Amniotic epithelial cell (primary cell): ENCODE data around the gene HAUS3.
A peak's percentile ranks its signal among the peaks of the same experiment; 100 is the strongest.

Experiments
- DNase-seq: peaks from one replicate; pipeline ENCODE4 v3.0.0-alpha.2; 2010; ENCODE audit warnings: low read depth

HAUS3 gene, protein sequence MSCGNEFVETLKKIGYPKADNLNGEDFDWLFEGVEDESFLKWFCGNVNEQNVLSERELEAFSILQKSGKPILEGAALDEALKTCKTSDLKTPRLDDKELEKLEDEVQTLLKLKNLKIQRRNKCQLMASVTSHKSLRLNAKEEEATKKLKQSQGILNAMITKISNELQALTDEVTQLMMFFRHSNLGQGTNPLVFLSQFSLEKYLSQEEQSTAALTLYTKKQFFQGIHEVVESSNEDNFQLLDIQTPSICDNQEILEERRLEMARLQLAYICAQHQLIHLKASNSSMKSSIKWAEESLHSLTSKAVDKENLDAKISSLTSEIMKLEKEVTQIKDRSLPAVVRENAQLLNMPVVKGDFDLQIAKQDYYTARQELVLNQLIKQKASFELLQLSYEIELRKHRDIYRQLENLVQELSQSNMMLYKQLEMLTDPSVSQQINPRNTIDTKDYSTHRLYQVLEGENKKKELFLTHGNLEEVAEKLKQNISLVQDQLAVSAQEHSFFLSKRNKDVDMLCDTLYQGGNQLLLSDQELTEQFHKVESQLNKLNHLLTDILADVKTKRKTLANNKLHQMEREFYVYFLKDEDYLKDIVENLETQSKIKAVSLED

DNA sequence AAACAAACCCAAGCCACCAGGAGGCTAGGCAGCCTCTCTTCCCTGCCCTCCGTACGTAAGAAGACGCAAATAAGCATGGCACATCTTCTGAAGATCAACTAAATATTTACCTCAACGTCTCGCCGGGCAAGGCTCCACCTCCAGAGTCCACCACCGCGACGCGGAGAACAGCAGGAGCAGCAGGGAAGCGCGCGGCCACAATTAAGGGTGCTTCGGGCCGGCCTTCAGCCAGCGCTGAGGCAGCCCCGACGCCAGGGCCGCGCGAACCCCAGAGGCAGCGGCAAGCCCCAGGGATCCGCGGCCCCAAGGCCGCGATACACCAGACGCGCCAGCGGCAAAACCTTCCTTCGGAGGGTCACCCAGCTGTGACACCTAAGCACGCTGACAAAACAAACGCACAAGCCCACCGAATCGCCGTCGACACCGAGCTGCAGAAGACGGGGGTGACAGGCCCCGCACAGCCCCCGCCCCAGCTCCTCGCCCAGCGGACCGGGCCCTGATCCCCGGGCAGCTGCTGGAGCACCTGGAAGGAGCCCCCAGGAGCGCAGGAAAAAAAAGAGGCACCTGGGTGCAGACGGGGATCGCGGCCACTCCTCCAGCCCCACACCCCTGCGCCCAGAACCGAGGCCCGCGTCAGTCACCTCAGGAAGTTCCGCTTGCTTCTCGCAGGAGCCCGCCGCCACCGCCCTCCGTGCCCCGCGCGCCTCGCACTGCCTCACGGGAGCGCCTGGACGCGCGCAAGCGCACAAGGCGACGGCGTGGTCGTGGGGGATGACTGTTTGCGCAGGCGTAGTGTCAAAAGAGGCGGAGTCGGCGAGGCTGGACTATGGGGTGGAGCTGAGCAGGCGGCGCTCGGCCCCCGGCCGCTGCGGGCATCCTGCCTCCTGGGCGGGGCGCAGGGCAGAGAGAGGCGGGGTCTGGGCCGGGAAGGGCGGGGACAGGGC, at the start of gene HAUS3, which contains the start of gene POLN:
TSS of gene HAUS3 (minus strand) at position 712 of the 944 bp plus-strand sequence. CDS start 1,175 bp downstream, outside the sequence.
TSS of gene POLN (minus strand) at position 712 of the 944 bp plus-strand sequence. CDS start 12,890 bp downstream, outside the sequence.
- DNase-seq: peak; percentile 94

DNA sequence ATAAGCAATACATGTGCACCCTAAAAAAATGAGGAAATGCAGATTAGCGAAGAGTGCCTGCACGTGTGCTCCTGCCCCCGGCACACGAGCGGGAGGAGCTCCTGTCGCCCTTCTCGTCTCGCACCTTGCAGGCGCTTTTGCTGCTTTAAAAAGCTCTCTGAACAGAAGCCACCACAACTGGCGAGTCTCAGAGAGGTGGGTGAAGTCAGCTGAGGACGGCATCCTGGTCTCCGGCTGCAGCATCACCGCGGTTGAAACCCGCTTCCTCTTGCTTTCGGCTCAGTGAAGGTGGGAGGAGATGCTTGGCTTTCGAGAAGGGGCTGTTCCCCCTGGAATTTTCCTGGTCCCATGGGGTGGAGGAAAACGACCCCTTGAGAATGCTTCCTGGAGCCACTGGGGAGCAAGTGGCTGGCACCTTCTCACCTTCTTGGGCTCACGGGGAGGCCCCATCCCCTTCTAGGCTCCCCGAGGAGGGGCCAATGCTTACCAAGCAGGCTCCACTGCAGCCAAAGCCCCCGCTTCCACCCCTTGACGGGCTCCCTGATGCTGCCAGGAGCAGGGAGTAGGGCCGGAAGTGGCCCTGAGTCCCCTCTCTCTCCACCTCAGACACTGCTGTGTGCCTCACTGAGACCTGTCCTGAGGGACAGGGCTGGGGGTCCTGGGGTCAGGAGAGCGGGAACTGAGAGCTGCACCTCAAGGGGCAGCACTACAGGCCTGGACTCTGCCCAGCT, 49.2 kb upstream of the HAUS3 start:
- DNase-seq: no peak

DNA sequence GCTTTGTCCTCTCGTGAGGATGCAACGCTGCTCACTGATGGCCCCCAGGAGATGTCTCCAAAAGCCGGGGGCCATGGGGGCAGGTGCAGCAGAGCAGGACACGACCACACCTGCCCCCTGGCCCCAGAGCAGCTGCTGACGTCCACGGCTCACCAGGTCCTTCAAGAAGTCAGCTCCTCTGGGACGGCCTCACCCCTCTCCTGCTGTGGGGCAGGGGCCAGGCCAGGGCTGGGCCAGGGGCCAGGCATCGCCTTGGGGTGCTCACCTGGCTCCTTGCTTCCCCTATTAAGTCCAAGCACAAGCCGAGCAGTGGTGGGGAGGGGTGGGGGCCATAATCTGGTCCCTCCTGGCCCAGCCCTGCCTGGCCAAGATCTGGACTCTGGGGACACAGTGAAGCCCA, 48.6 kb upstream of the HAUS3 start:
- DNase-seq: no peak

DNA sequence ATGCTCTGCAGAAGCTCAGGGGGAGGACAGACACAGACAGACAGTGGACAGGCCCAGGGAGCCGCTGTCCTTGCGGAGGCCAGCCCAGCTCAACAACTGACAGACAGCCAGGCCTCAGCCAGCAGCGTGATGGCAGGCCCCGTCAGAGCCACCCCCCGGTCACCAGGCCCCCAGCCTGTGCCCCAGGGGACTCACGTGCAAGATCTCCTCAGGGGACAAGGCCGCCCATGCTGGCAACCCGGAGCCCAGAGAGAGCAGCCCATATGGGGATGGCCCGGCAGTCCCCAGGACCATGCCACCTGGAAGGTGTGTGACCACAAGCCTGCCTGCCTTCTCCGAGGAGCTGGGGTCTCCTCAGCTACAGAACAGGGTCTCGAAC, 48.0 kb upstream of the HAUS3 start:
- DNase-seq: no peak

DNA sequence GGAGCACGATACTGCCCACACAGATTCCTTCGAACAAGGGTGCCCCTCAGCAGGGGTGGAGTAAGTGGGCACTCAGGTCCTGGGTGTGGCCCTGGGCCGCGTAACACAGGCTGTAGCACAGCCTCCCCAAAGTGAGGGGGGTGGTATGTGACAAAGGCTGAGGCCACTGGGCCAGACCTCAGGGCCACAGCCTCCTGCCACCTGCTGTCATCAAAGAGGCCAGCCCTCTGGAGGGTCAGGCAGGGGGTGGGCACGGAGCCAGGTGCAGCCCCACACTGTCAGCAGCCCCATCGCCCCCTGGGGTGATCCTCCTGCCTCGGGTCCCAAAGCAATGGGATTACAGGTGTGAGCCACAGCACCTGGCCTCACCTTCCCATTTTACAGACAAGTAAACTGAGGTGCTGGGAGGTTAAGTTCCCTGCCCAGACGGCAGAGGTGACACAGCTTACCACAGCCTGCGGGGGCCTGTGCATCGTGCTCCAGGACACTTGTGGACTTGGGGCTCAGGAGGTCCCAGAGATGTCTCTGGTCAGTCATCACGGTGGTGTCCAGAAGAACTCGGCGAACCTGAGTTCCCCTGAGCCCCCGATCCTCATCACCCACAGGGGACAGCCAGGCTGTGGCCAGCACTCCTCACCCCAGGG, 47.5 kb upstream of the HAUS3 start:
- no peak for DNase-seq

DNA sequence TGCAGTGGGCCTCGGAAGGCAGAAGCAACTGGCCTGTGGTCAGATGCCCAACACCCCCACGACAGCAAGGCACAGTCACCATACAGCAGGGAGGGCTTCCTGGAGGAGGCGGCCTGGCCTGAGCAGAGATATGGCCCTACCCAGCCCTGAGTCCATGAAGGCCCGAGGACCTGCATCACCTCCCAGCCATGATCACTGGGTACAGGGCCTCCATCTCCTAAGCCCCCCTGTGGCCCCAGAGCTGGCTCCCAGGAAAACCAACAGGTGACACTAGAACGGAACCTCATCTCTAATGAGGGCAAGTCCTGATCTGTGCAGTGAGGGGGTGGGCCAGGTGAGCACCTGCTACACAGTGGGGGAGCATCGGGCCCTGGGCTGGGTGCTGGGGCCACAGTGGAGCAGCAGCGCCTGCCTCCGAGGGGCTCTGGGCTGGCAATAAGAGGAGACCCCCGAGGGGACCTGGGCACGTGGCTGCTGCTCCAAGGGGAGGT, 46.2 kb upstream of the HAUS3 start:
- DNase-seq: peak; percentile 10

DNA sequence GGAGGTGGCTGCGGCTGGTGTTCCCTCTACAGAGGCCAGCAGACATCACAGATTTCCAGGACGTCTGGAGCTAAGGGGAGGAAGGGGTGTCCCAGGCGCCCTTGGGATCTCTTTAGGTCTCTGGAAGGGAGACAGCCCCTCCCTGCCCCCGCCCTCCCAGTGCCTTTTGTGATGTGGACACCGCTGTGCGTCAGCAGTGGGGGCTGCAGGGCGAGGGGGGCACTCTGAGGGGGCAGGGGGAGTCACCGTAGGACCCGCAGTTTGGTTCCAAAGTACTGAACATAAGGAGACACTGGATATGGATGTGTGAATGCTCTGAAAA, 45.6 kb upstream of the HAUS3 start:
- DNase-seq: no peak

DNA sequence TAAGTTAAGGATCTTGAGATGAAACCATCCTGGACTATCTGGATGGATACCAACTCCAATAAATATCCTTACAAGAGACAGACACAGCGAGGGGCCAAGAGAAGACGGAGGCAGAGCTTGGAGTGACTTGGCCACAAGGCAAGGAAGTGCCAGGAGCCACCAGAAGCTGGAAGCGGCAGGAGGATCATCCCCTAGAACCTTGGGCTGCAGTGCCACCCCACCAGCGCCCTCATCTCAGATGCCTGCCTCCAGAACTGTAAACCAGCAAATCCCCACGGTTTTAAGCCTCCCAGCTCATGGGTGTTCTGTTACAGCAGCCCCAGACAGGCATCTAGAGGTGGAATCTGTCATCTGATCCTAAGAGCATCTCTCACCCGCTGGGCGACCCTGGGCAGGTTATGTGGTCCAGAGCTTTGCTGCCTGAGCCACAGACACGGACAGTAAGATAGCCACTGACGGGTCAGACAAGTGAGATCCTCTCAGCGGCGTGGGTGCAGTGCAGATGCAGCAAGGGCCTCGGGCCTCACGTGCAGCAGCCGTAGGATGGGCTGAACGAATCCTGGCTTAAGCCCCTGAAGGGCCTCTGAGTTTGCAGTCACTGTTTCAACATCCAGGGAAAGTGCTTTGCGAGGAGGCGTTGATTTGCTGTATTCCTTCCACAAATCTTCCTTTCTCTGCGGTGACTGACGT, 45.1 kb upstream of the HAUS3 start:
- peak; percentile 77 for DNase-seq

DNA sequence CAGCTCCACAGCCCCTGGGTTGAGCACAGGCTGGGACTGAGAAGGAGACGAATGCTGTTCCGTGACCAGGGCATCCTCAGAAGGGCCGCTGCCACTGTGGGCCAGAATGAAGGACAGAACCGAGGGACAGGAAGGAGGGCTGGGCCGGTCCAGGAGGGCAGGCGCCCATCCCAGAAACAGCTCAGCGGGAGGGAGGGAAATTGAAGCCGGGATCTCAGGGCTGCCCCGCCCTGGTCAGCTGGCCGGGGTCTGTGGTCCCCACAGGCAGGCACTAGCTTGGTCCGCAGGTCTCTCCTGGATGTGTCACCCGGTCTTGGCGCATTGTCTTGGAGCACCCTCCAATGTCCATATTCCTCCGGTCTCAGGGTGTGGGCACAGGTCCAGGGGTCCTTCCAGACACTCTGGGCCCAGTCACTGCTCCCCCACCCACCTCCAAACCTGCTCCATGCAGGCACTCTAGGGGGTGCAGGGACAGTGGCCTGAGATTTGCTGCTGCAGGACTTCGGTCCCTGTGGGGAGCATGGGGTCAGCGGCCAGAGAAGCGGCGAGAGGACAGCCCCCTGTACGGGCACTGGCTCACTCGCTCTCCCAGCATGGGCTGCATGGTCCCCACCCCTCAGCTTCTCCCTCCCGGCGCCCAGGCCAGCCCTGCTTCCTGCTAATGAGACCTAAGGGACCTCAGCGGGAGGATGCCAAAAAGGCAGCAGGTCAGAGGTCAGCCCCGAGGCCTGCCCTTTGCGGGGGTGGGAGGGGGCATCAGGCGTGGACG, 43.9 kb upstream of the HAUS3 start:
- DNase-seq: no peak

DNA sequence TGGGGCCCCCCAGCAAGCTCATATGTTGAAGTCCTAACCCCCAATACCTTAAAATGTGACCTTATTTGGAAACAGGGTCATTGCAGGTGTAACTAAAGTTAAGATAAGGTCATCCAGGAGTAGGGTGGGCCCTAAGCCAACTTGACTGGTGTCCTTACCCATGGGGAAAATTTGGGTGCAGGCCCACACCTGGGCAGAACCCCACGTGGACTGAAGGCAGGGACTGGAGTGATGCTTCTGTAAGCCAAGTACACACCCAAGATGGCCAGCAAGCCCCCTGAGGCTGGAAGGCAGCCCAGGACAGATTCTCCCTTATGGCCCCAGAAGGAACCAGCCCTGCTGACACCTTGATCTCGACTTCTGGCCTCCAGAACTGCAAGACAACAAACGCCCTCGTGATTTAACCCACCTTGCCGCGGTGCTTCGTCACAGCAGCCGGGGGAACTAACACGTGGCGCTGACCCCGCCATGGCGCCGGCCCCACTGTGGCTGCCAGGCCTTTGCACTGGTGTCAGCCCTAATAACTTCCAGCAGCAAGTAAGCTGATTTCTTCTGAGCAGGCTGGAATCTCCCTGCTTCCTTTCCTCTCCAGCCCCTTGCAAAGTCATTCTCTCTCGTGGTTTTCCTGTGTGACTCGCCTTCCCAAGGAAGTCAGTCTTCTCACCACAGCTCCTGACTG, 43.2 kb upstream of the HAUS3 start:
- peak; percentile 42 for DNase-seq

DNA sequence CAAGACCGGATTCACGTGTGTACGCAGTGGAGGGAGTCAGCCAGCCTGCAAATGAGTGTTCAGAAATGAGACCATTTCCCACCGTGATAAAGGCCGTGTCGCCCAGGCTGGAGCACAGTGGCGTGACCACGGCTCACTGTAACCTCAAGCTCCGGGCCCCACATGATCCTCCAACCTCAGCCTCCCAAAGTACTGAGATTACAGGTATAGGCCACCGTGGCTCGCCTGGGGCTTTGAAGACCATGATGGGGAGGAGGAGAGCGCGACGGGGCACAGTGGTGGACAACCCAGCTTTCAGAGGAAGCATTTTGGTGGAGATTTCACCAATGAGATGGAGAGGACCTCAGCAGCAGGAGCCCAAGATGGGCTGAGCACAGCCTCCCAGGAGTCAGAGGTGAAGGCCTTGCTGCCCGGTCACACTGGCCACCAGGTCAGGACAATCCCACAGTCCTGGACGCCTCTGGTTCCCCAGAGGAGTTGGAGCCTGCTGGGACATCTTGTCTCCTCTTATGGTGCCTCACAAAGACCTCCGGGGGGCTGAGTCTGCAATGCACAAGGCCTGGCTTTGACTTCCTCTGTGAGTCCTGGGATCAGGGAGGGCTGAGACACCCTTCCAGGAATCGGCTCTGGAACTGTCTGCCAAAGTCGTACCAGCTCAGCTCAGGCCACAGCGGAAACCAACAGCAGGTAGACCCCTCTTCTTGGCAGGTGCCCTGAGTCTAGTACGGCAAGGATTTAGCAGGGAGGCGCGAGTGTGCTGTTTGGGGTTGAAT, 42.4 kb upstream of the HAUS3 start:
- DNase-seq: no peak

DNA sequence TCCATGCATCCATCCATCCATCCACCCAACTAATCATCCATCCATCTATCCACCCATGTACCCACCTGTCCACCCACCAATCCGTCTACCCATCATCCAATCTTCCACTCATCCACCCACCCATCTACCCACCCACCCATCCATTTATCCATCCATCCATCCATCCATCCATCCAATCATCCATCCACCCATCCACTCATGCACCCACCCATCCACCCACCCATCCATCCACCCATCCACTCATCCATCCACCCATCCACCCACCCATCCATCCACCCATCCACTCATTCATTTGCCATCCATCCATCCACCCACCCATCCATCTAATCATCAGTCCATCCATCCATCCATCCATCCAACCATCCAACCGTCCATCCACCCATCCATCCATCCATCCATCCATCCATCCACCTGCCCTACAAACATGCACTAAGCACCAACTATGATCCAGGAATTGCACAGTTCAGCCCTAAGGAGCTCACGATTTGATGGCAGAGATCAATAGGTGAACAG, 41.3 kb upstream of the HAUS3 start:
- no peak for DNase-seq

DNA sequence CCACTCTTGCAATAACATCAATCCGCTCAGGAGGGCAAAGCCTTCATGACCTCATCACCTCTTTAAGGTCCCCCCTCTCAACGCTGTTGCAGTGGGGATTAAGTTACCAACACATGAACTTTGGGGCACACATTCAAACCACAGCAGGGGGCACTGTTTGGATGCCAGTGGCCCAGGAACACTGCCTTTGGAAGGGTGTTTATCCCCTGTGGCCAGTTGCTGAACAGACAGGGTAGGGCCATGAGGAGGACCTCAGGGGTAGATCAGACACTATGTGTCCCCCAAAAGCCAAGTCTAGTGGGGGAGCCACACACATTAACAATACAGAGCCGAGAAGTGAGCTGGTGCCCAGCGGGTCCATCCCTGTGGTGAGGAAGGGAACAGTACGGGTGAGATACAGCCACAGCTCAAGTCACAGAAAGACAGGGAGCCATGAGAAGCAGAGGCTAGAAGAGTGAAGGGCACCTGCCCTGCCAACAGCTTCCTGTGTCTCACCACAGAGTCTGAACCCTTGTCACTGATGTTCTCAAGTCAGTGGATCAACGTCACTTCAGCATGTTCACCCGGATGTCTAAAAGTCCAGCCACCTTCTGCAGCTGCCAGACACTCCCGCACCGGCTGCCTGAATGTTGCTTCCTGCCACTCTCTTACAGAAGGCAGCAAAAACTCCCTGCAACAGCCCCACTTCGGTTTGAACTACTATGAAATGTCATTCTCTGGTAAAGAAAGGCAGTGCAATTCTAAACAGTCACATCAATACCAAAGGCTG, 39.8 kb upstream of the HAUS3 start:
- no peak for DNase-seq

DNA sequence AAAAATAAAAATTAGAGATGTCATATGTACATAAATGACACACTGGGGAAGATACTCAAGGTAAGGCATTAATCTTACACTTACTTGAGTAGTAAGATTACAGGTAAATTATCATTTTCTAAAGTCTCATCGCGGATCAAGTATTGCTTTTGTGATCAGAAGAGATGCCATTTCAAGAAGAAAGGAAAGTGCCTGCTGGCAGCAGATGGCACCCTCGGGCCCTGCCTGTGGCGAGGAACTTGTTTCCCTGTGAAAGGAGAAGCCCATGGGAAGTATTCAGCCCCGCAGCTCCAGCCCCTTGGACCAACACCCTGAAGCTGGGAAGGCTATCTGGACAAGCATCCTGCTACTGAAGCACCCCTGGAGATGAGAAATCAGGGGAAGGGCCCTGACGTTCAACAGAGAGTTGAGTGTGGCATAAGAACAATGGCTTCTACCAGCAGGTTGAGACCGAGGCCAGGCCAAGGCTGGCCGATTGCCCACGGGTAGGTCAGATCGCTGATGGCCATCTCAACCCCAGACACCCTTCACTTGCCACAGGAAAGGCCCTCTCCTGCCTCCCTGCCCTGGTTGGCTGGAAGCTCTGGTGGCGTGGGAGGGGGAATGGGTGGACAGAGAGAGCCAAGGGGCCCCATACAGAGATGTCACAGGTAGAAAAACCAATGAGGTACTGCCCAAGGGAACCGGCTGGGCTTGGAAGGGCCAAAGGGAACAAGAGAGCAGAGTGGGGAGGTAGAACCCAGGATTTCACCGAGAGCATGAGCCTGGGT, 38.8 kb upstream of the HAUS3 start:
- DNase-seq: no peak

DNA sequence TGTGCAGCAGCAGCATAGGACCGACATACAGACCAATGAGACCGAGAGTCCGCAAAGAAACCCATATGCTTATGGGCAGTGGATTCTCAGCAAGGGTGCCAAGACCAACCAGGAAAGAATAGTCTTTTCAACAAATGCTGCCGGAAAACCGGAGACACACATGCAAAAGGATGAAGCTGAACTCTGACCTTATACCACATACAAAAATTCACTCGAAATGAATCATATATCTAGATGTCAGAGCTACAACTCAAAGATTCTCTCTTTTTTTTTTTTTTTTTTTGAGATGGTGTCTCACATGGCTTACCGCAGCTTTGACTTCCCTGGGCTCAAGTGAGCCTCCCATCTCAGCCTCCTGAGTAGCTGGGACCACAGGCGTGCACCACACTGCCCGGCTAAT, 36.0 kb upstream of the HAUS3 start:
- DNase-seq: no peak

DNA sequence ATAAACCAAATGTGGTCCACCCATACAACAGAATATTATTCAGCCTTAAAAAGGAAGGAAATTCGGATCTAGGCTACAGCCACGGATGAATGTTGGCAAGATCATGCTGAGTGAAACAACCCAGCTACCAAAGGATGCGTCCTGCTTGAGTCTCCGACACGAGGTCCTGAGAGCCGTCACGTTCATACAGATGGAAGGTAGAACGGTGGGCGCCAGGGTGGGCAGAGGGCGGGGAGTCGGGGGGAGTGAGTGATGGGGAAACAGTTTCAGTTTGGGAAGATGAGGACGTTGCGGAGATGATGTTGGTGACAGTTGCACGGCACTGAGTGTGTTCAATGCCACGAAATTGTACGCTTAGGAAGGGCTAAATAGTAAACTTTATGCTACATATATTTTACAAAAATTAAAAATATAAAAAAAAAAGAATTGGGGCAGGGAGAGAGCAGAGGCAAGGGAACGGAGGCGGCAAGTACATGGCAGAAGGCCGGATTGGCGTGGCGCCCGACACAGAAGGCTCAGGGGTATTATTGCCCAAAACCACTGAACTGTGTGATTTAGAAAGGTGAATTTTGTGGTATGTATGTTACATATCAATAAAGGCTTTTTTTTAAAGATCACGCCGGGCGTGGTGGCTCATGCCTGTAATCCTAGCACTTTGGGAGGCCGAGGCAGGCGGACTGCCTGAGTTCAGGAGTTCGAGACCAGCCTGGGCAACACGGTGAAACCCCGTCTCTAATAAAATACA, 34.8 kb upstream of the HAUS3 start:
- no peak for DNase-seq
